ENCODE data around the gene OOSP2. TPM values are rescaled to one million over a fixed set of nuclear protein-coding genes. Genes with fewer than 3 reads are reported as not detected.

OOSP2 gene
- not detected for total RNA-seq

GRCh38 chr11:60040109-60040508, at the start of gene OOSP2:
Gene OOSP2, plus strand, starts transcription at chr11:60040409. Its CDS starts 51 bp downstream, at chr11:60040460.
- H3K27ac ChIP-seq, result no peak within 1 kb of the TSS
- 77 to 81% methylated on average over 8 of the region's 8 CpGs for WGBS, 2 donors (ENCODE audit: low coverage in 1 of 2)
- H3K4me1 ChIP-seq, result no peaks in the 10 kb centered on the region
- ATAC-seq, result no peak
- H3K9me3 ChIP-seq, result no peaks in the 10 kb centered on the region
- no peak within 1 kb of the TSS for H3K4me3 ChIP-seq
- H3K27me3 ChIP-seq, result no peaks in the 10 kb centered on the region
- TF ChIP-seq POLR2AphosphoS5 (IDR thresholded peaks at IDR 0.05) (no peak), EP300 (IDR thresholded peaks at IDR 0.05) (no peak), POLR2A (IDR thresholded peaks at IDR 0.05) (no peak)
- no peaks in the 10 kb centered on the region for H3K36me3 ChIP-seq

- Histone ChIP-seq H3K36me3 (no peaks in the 10 kb centered on the region), H3K27ac (no peak overlapping the region), H3K4me3 (no peak overlapping the region), H3K27me3 (no peaks in the 10 kb centered on the region), H3K9me3 (peaks cover 0 to 10% (median 0%) of the 10 kb centered on the region in 3 donors), H3K4me1 (no peaks in the 10 kb centered on the region)
- 54% methylated on average over 1 of the region's 1 CpG; no CpG with 5 or more reads in 1 of the 2 donors for WGBS, 2 donors (ENCODE audit: low coverage in 1 of 2)
- TF ChIP-seq CTCF (IDR thresholded peaks at IDR 0.05) (no peak), POLR2A (IDR thresholded peaks at IDR 0.05) (no peak), POLR2AphosphoS5 (IDR thresholded peaks at IDR 0.05) (no peak), EP300 (IDR thresholded peaks at IDR 0.05) (no peak)
- no peak for ATAC-seq
These were observed 49.8 kb upstream of the OOSP2 start for GRCh38 chr11:59990421-59990820.

GRCh38 chr11:59992425-59992824, 47.8 kb upstream of the OOSP2 start:
- Histone ChIP-seq H3K27ac (no peak overlapping the region), H3K4me1 (no peaks in the 10 kb centered on the region), H3K27me3 (no peaks in the 10 kb centered on the region), H3K36me3 (no peaks in the 10 kb centered on the region), H3K4me3 (no peak overlapping the region), H3K9me3 (peaks cover 0 to 10% (median 0%) of the 10 kb centered on the region in 3 donors)
- ATAC-seq, result no peak
- TF ChIP-seq CTCF (IDR thresholded peaks at IDR 0.05) (no peak), POLR2AphosphoS5 (IDR thresholded peaks at IDR 0.05) (no peak), POLR2A (IDR thresholded peaks at IDR 0.05) (no peak), EP300 (IDR thresholded peaks at IDR 0.05) (no peak)
- WGBS, 2 donors (ENCODE audit: low coverage in 1 of 2), result 67 to 69% methylated on average over 2 to 4 of the region's 5 CpGs

GRCh38 chr11:59997800-59998199, 42.4 kb upstream of the OOSP2 start:
- H3K36me3 ChIP-seq, result no peaks in the 10 kb centered on the region
- H3K4me3 ChIP-seq, result no peak overlapping the region
- no peak overlapping the region for H3K27ac ChIP-seq
- ATAC-seq, result no peak
- TF ChIP-seq EP300 (IDR thresholded peaks at IDR 0.05) (no peak), CTCF (IDR thresholded peaks at IDR 0.05) (no peak), POLR2A (IDR thresholded peaks at IDR 0.05) (no peak), POLR2AphosphoS5 (IDR thresholded peaks at IDR 0.05) (no peak)
- no peaks in the 10 kb centered on the region for H3K27me3 ChIP-seq
- no peaks in the 10 kb centered on the region for H3K9me3 ChIP-seq
- WGBS, 2 donors (ENCODE audit: low coverage in 1 of 2), result 54 to 60% methylated on average over 2 of the region's 2 CpGs
- no peaks in the 10 kb centered on the region for H3K4me1 ChIP-seq

GRCh38 chr11:59999691-60000090, 40.5 kb upstream of the OOSP2 start:
- no peaks in the 10 kb centered on the region for H3K27me3 ChIP-seq
- H3K27ac ChIP-seq, result no peak overlapping the region

More at GRCh38 chr11:59999691-60000090, 40.5 kb upstream of the OOSP2 start:
- H3K36me3 ChIP-seq, result no peaks in the 10 kb centered on the region
- WGBS, 2 donors (ENCODE audit: low coverage in 1 of 2), result 30 to 65% methylated on average over 3 to 4 of the region's 4 CpGs
- no peak overlapping the region for H3K4me3 ChIP-seq
- no peaks in the 10 kb centered on the region for H3K9me3 ChIP-seq
- H3K4me1 ChIP-seq, result no peaks in the 10 kb centered on the region
- no peak for ATAC-seq
- no peak for TF ChIP-seq EP300 (IDR thresholded peaks at IDR 0.05)
- TF ChIP-seq CTCF (IDR thresholded peaks at IDR 0.05), result no peak
